Fibroblast of skin of back (primary cell): ENCODE data around the gene SLC49A3.
"Not testable (repeated sequence)": the region's sequence is repeated elsewhere in the genome, so short reads cannot be mapped to it uniquely, and the experiment has no call there.

Experiments
- DNase-seq: peaks from one replicate; pipeline ENCODE4 v3.0.0-alpha.2; 2013

Gene SLC49A3

GRCh38 chr4:651884-652642 lies 36.9 kb downstream of the SLC49A3 start:
- no peak for DNase-seq

- DNase-seq, result no peak
Observed at GRCh38 chr4:650951-651883, 37.7 kb downstream of the SLC49A3 start.

DNA sequence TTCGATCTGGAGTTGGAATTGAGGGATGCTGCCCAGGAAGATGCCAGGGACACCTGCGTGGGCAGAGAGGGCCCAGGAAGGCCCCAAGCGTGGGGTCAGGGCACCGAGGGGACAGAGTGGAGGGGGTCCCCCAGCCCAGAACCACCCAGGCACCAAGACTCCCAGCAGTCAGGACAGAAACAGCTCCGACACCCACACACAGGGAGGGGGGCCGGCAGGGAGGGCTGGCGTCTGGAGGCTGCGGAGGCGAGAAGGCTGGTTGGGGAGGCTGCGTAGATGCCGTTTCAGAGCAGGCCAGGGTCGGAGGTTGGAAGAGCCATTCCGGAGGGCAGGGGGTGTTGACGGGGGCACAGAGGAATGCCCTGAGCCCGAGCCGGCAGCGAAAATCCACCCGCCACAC lies 38.5 kb downstream of the SLC49A3 start:
- no peak for DNase-seq

DNA sequence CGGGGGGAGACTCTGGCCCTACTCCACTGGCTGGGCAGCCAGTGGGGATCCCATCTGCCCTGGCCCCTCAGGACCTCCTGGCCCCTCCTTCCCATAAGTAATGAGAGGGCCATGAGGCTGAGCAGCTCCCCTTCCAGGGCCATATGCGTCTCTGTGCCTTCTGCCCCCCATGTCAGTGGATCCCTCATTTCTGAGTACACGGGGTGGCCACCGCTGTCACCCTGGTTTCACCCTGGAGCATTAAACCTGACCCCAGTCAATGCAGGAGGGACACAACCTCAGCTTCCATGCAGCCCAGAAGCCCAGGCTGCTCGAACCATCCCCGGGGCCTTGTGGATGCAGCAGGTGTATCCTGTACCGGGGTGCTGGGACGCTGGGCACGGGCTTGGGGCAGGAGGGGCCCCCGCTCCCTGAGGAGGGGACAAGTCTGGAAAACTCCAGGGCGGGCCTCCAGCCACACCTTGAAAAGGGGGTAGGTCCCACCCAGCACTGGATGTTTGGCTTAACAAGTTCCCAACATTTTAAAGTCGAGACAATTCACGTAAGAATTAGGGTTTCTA lies 39.1 kb downstream of the SLC49A3 start:
- no peak for DNase-seq

DNA sequence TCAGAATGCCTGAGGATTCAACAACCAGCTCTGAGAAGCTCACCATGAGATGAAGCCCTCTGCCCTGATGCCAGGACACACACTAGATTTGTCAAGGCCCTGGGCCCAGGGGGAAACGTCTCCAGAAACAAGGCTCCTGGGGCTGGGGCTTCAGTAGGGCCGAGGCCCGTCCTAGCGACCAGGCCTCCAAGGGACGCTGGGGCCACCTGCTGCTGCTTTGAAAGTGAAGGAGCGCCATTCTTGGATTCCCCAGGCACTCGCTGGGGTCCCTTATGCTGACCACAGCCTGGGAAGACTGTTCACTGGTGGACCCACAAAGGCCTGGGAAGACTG lies 39.7 kb downstream of the SLC49A3 start:
- no peak for DNase-seq

DNA sequence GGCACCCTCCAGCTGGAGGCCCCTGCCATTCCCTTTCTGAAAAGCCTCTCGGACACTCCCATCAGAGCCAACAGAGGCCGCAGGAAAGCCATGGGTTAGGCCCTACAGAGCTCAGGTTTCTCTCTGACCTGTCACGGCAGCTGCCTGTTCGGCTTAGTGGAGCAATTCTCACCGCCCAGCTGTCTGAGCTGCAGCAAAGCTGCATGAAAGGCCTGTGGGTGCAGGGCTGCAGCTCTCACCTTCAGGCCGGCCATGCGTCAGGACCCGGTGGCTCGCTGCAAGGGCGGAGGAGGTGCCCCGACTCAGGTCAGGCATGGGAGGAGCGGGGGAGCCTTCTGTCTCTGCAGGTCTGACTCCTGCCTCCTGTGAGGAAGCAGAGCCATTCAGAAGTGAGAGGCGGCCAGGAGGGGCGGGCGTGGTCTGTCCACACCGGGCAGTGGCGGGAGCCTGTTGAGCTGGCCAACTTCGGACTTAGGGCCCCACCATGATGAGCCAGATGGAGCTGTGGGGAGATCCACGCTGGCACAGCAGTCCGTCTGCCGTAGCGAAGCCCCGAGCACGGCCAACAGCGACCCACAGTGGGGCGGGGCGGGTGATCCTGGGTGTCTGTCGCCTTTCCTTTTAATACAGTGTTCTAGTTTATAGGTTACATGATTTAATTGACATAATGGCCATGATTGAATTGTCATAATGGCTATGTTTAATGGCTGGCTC lies 40.2 kb downstream of the SLC49A3 start:
- no peak for DNase-seq

DNA sequence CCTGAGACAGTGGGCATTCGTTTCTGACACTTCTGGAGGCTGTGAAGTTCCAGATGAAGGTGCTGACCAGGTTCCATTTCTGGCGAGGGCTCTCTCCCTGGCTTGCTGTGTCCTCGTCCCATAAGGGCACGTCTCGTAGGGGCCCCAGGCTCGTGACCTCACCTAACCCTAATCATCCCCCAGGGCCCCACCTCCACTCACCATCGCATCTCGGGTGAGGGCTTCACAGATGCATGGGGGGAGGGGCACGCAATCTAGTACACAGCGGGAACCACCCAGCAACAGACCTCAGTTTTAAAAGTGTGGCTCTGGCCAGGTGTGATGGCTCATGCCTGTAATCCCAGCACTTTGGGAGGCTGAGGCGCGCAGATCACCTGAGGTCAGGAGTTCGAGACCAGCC lies 41.5 kb downstream of the SLC49A3 start:
- no peak for DNase-seq

DNA sequence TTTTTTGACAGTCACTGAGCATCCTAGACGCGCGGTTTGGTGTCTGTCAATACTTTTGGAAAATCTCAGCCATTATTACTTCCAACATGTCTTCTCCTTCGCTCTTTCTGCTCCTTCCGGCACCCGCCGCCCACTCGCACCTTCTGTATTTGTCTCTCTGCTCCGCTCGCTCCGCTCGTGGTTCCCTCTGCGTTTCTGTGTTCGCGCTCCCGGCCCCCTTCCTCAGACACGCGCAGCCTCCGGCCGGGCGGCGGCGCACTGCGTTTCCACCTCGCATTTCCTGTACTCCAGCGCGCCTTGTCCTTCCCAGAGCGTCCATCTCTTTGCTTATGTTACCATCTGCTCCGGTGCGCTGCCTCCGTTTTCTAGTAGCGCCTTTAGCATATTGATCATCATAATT lies 42.5 kb downstream of the SLC49A3 start:
- no peak for DNase-seq

DNA sequence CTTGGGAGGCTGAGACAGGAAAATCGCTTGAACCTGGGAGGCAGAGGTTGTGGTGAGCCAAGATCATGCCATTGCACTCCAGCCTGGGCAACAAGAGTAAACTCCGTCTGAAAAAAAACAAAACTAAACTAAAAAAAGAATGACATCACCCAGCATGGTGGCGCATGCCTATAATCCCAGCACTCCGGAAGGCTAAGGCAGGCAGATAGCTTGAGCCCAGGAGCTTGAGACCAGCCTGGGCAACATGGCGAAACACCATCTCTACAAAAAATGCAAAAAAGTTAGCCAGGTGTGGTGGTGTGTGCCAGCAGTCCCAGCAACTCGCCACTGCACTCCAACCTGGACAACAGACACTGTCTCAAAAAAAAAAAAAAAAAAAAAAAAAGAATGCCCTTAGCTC lies 46.6 kb downstream of the SLC49A3 start:
- not testable (repeated sequence) for DNase-seq

GRCh38 chr4:637536-638280 lies 51.2 kb downstream of the SLC49A3 start:
- no peak for DNase-seq

DNA sequence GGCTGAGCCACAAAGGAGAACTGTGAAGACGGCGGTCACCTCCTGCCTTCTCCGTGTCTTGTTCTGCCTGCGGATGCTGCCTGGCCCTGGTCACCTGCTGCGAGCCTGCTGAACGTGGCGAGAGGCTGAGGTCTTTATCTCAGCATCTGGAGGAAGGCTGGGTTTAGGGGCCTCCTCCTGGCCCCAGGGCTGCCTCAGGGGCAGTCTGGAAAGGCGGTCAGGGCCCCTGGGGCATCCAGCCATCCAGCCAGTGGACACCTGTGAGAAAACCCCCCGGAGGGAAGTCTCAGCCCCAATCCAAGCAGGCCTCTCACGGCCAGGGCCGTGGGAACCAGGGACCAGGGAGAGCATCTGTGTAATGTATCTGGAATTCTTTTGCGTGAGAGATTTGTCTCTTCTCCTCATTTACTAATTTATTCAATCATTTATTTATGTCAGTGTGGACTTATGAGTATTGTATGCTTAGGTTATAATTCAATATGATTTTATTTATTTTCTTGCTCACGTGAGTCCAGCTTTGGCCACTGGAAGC lies 52.3 kb downstream of the SLC49A3 start:
- DNase-seq, result no peak

DNA sequence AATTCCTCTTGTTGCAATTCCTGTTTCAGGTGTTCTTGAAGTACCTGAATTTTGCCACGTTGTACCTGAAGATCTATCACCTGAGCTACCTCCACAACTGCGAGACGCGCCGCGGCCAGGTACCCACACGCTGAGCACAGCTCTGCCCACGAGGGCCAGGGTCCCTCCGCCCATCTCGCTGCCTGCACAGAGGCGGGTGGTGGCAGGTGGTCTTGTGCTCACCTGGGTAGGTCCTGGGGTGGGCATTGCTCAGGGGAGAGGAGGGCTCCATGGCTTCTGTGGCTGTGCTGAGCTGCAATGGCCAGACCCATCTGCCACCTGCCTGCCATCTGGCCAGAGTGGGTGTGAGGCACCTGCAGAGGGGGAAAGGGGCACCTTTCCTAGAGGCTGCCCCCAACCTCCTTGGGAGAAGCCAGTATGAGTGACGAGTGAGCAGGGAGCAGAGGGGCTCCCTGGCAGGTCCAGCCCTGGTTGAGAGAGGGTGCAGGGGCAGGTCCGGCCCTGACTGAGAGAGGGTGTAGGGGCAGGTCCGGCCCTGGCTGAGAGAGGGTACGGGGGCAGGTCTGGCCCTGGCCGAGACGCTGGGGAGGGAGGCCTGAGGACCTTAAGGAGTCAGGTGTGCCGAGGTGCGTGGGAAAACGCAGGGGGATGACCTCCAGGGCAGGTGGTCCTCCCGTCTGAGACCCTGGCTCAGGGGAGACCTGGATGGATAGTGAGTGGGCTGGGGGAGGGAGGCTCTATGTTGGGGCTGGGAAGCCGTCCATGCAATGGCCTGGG lies 52.9 kb downstream of the SLC49A3 start:
- no peak for DNase-seq

DNA sequence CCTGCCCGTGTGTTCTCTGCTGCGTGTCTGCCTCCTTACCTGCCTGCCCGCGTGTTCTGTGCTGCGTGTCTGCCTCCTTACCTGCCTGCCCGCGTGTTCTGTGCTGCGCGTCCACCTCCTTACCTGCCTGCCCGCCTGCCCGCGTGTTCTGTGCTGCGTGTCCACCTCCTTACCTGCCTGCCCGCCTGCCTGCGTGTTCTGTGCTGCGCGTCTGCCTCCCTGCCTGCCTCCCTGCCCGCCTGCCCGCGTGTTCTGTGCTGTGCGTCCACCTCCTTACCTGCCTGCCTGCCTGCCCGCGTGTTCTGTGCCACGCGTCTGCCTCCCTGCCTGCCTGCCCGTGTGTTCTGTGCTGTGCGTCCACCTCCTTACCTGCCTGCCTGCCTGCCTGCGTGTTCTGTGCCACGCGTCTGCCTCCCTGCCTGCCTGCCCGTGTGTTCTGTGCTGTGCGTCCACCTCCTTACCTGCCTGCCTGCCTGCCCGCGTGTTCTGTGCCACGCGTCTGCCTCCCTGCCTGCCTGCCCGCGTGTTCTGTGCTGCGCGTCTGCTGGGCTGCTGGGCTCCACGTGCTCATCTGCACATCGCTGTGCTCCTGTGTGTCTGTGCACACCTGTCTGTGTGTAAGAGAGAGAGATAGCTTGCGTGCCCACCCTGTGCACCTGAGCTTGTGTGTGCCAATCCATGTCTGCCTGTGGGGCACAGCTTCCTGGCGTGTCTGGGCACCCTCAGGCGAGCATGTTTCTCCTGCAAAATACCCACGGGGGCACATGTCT lies 53.7 kb downstream of the SLC49A3 start:
- not testable (repeated sequence) for DNase-seq

GRCh38 chr4:634599-634985 lies 54.4 kb downstream of the SLC49A3 start:
- DNase-seq, result no peak

GRCh38 chr4:633976-634598 lies 54.9 kb downstream of the SLC49A3 start:
- no peak for DNase-seq

- no peak for DNase-seq
Observed at GRCh38 chr4:633406-633805, 55.5 kb downstream of the SLC49A3 start.

- no peak for DNase-seq
Observed at GRCh38 chr4:632926-633325, 56.0 kb downstream of the SLC49A3 start.

GRCh38 chr4:632196-632790 lies 56.7 kb downstream of the SLC49A3 start:
- no peak for DNase-seq
